CD4-positive, alpha-beta T cell (primary cell): ENCODE results near the gene PDE9A. TPM values are rescaled to one million over a fixed set of nuclear protein-coding genes. Genes with fewer than 3 reads are reported as not detected.

Experiments
- ATAC-seq: fragments of 200-7000 bp; cut with Tn5 transposase; one replicate; pipeline ENCODE4 v1.10.0; 2022; ENCODE audit warnings: mild to moderate bottlenecking; ENCODE audit not compliant: poor library complexity
- CTCF ChIA-PET: fragments of 350-600 bp; sonication (Branson Sonifier 250); formaldehyde crosslinking; loops from one replicate; lab custom pipeline; 2021; ENCODE audit warnings: antibody characterized with exemption, inconsistent platforms; lab: Charles Lee
- POLR2A ChIA-PET: fragments of 350-600 bp; sonication (Branson Sonifier 250); formaldehyde crosslinking; loops from one replicate; lab custom pipeline; 2021; ENCODE audit warnings: antibody characterized with exemption, inconsistent platforms; lab: Charles Lee
- DNase-seq, 14 experiments: peaks; one replicate each; pipeline ENCODE4 v3.0.0-alpha.2; 2013 to 2020; ENCODE audit warnings: mixed read lengths in 2 of 14
- H3K27ac ChIP-seq, 2 donors: one replicate each; pipeline versions ENCODE4 v1.5.1 to v1.7.0; 2013; ENCODE audit warnings: low read length in 2 of 2, low read depth in 1 of 2, mild to moderate bottlenecking in 1 of 2
- H3K27me3 ChIP-seq, 2 experiments: 1 replicate in 1 of 2; 2 replicates in 1 of 2; pipeline versions ENCODE4 v1.6.1 to v1.7.0; 2013; ENCODE audit warnings: low read length in 2 of 2, control low read depth in 1 of 2, mild to moderate bottlenecking in 1 of 2, moderate library complexity in 1 of 2; ENCODE audit not compliant: insufficient read depth in 2 of 2, control insufficient read depth in 1 of 2
- H3K36me3 ChIP-seq: one replicate; pipeline ENCODE4 v1.6.1; 2013; ENCODE audit warnings: low read length, control low read depth; ENCODE audit not compliant: insufficient read depth
- H3K4me1 ChIP-seq: one replicate; pipeline ENCODE4 v1.6.1; 2013; ENCODE audit warnings: low read length, control low read depth; ENCODE audit not compliant: insufficient read depth
- H3K4me3 ChIP-seq: one replicate; pipeline ENCODE4 v1.5.1; 2013; ENCODE audit warnings: mild to moderate bottlenecking, low read length, moderate library complexity
- H3K9me3 ChIP-seq, 2 experiments: 1 replicate in 1 of 2; 2 replicates in 1 of 2; pipeline versions ENCODE4 v1.6.1 to v1.7.0; 2013; ENCODE audit warnings: low read length in 2 of 2, mild to moderate bottlenecking in 2 of 2, control low read depth in 1 of 2, moderate library complexity in 1 of 2; ENCODE audit not compliant: control insufficient read depth in 1 of 2, insufficient read depth in 1 of 2
- H3K27ac Mint-ChIP-seq: one replicate; pipeline ENCODE4 v1.8.0; 2020; ENCODE audit warnings: mixed read lengths
- H3K27me3 Mint-ChIP-seq: one replicate; pipeline ENCODE4 v1.8.0; 2021; ENCODE audit warnings: mixed read lengths
- H3K36me3 Mint-ChIP-seq: one replicate; pipeline ENCODE4 v1.8.0; 2021; ENCODE audit warnings: low read depth, mixed read lengths
- H3K4me1 Mint-ChIP-seq: one replicate; pipeline ENCODE4 v1.8.0; 2021; ENCODE audit warnings: low read depth, mixed read lengths
- H3K4me3 Mint-ChIP-seq: one replicate; pipeline ENCODE4 v1.8.0; 2020; ENCODE audit warnings: mild to moderate bottlenecking, mixed read lengths
- H3K9me3 Mint-ChIP-seq: one replicate; pipeline ENCODE4 v1.8.0; 2020; ENCODE audit warnings: mixed read lengths
- CTCF ChIP-seq: fragments of 200-600 bp; IDR thresholded peaks from one replicate; pipeline ENCODE4 v1.8.0; 2022; ENCODE audit warnings: antibody characterized with exemption, mild to moderate bottlenecking
- intact Hi-C, 2 experiments: fragments of 100-400 bp; cut with DNase I in 1 of 2; cut with micrococcal nuclease in 1 of 2; formaldehyde crosslinking; loops; one replicate each; pipeline versions ENCODE4 v1.15.1 to v1.9.0; 2023 to 2025; cut with DNase I, micrococcal nuclease
- total RNA-seq, 174 experiments: library from RNA in 2 of 174; stranded (reverse) in 2 of 174; gene quantifications; one replicate each; pipeline ENCODE4 v1.2.3 and lab custom pipeline; 2021 to 2026

Gene PDE9A
- total RNA-seq, 2 experiments from 2014 or later: 12.6 to 13.2 TPM

DNA sequence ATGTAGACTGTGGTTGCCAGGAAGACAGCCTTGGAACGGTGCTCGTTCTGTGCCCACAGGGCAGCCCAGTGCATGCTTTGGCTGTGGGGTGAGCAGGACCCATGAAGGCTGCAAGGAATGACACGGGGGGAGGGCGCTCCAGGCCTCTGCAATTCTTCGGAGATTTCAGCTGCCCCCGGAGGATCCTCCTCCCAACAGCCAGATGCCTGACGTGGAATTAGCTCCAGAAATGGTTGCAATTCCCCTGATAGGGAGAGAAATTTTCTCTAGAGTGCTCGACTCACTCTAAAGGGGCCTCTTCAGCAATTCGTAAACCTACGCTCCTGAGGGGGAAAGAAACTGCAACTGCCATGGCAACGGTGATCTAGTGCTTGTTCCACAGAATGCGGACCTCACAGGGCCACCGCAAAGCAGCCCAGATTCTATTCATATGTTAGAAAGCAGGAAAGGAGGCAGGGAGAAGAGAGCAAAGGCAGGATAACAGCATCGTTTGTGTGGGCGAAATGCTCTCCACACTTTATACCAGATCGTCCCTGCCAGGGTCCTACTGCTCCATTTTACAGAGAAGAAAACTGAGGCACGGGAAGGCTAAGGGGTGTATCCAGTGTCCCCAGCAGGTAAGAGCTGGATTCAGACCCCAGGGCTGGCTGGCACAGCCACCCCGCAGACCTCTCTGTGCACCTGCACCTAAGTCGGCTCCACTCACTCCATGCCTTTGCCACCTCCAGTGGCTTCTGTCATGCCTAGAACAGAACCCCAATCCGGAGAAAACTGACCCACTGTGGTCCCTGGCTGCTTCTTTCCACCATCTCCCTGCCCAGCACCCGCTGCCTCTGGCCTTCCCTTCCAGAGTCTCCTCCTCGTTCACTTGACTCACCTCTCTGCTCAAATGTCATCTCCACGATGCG is 11.9 kb upstream of the PDE9A start:
- H3K36me3 Mint-ChIP-seq: no peaks in the 10 kb centered on the region
- no peaks in the 10 kb centered on the region for H3K36me3 ChIP-seq
- no peaks in the 10 kb centered on the region for H3K4me1 Mint-ChIP-seq
- H3K4me1 ChIP-seq: peaks cover 2% of the 10 kb centered on the region
- no peak for ATAC-seq
- no peak overlapping the region for H3K27ac Mint-ChIP-seq
- no peak overlapping the region for H3K27ac ChIP-seq
- no peak overlapping the region for H3K4me3 ChIP-seq
- H3K9me3 ChIP-seq: no peaks in the 10 kb centered on the region
- intact Hi-C loops: no loop called here
- CTCF ChIA-PET: no interaction called here
- peaks cover 5% of the 10 kb centered on the region for H3K27me3 Mint-ChIP-seq
- POLR2A ChIA-PET: no interaction called here
- no peak overlapping the region for H3K4me3 Mint-ChIP-seq
- no peak for DNase-seq
- TF ChIP-seq CTCF: no peak
- no peaks in the 10 kb centered on the region for H3K27me3 ChIP-seq
- no peaks in the 10 kb centered on the region for H3K9me3 Mint-ChIP-seq

DNA sequence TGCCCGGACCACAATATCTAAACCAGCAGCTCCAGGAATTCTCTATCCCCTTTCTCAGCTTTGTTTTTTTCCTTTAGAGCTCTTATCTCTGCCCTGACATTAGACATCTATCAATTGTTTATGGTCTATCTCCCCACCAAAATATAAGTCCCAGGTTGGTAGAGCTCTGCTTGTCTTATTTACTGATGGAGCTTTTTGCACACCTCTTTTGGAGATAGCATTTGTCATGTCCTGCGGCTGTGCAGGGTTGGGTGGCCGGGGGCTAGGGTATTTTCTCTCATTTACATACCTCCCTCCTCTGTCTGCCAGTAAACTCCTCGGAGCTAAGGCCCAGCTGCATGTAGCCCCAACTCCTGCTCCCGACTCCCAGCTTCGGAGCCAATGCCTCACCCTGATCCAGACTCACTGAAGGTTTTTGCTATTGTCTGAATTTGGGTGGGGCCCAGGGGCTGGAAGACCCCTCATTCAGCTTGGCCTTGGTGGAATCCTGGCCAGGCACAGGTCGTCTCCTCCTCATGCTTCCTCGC is 11.1 kb upstream of the PDE9A start:
- Histone ChIP-seq H3K36me3 (no peaks in the 10 kb centered on the region), H3K9me3 (no peaks in the 10 kb centered on the region), H3K27ac (no peak overlapping the region), H3K27me3 (no peaks in the 10 kb centered on the region), H3K4me1 (peaks cover 2% of the 10 kb centered on the region), H3K4me3 (no peak overlapping the region)
- H3K27ac Mint-ChIP-seq: no peak overlapping the region
- H3K4me3 Mint-ChIP-seq: no peak overlapping the region
- H3K4me1 Mint-ChIP-seq: no peaks in the 10 kb centered on the region
- ChIA-PET POLR2A (no interaction called here), CTCF (no interaction called here)
- ATAC-seq: no peak
- H3K27me3 Mint-ChIP-seq: peaks cover 5% of the 10 kb centered on the region
- H3K36me3 Mint-ChIP-seq: no peaks in the 10 kb centered on the region
- no peaks in the 10 kb centered on the region for H3K9me3 Mint-ChIP-seq
- no peak for DNase-seq
- intact Hi-C loops: no loop called here
- TF ChIP-seq CTCF: no peak

DNA sequence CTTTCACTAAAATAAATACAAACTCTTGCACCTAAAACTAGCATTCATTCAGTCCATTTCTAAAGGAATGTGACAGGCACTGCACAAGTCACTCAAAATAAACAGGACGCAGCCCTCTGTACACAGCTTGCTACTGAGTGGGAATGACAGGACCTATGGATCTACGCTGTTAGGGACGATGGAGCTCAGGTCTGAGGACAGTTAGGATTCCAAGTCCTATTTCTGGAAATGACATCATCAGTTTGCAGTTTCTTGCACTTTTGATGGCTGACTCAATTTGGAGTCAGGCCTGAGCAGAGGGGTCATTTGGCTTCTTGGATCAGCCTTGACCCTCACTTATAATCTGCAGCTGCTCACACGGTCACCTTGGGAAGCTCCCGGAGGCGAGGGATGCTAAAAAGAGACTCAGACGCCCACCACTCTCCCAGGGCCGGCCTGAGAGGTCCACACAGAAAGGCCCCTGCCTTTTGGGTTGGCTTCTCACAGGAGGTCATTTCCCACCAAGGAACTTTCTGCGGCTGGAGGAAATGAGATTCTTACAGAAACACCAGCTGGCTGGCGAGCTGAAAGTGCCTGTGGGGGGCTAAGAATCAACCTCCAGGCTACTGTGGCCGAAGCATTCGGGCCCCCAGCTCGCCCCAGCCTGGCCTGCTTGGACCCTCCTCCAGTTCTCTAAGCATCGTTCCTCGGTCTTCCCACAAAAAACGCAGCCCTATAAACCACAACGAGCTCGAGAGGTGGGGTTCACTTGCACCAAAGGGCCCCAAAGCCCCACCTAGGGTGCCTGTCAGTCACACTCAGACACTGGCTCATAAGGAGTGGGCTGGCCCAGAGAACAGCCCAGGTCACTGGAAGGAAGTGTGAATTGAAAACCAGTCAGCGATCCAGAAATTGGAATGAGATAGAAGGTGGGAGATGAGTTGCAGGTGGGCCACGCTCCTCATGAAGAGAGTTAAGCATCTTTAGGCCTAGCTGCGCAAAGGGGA is 8.9 kb upstream of the PDE9A start:
- intact Hi-C loops: no loop called here
- no peaks in the 10 kb centered on the region for H3K4me1 Mint-ChIP-seq
- no peak overlapping the region for H3K27ac ChIP-seq
- no peak overlapping the region for H3K4me3 Mint-ChIP-seq
- ChIA-PET POLR2A (interaction anchor here (1.3 kb wide), 1 partner anchor 8 kb away, joined by 3 read pairs; no protein-coding TSS in a partner anchor), CTCF (no interaction called here)
- no peaks in the 10 kb centered on the region for H3K36me3 ChIP-seq
- DNase-seq (no peak), ATAC-seq (no peak)
- no peaks in the 10 kb centered on the region for H3K9me3 Mint-ChIP-seq
- no peaks in the 10 kb centered on the region for H3K9me3 ChIP-seq
- TF ChIP-seq CTCF: no peak
- H3K27me3 ChIP-seq: no peaks in the 10 kb centered on the region
- H3K36me3 Mint-ChIP-seq: no peaks in the 10 kb centered on the region
- peaks cover 5% of the 10 kb centered on the region for H3K27me3 Mint-ChIP-seq
- H3K27ac Mint-ChIP-seq: no peak overlapping the region
- no peak overlapping the region for H3K4me3 ChIP-seq
- H3K4me1 ChIP-seq: no peaks in the 10 kb centered on the region
